HCT116 (cell line): ENCODE results near the gene SPAG8. TPM values are rescaled to one million over a fixed set of nuclear protein-coding genes. Genes with fewer than 3 reads are reported as not detected.

Experiments
- ATAC-seq: fragments of 200-7000 bp; cut with Tn5 transposase; 2 replicates; pipeline ENCODE4 v1.9.1; 2020; ENCODE audit warnings: mild to moderate bottlenecking, moderate library complexity
- BruUV-seq: library from RNA; stranded (reverse); fragments of 400-500 nt; replicated peaks from 2 replicates; lab custom pipeline; 2021; lab: Mats Ljungman, UMichigan
- CTCF ChIA-PET: fragments of 300-600 bp; sonication (Branson Sonifier 250); formaldehyde crosslinking; loops from one replicate; lab custom pipeline; 2021; ENCODE audit warnings: antibody characterized with exemption; lab: Charles Lee
- POLR2A ChIA-PET: fragments of 300-600, 350-600 bp; sonication (Branson Sonifier 250); formaldehyde crosslinking; loops from one replicate; lab custom pipeline; 2021; ENCODE audit warnings: antibody characterized with exemption; lab: Charles Lee
- RAD21 ChIA-PET, 2 experiments: fragments of 300-600 bp; sonication (Branson Sonifier 250); formaldehyde crosslinking; loops; one replicate each; lab custom pipeline; 2023; ENCODE audit warnings: low total read pairs in 2 of 2; ENCODE audit not compliant: uncharacterized antibody in 2 of 2, unreplicated experiment in 2 of 2, low non-redundant PET in 1 of 2; lab: Charles Lee
- DNase-seq: peaks from one replicate; pipeline ENCODE4 v3.0.0-alpha.2; 2010; ENCODE audit warnings: low read depth, low spot score
- H2AFZ ChIP-seq: fragments of 200-600 bp; shearing (Covaris generic), sonication (generic); 2 replicates; pipeline ENCODE4 v1.6.1; 2017; ENCODE audit warnings: low read depth, mixed run types, mixed read lengths, antibody characterized with exemption, low read length; ENCODE audit not compliant: poor library complexity, severe bottlenecking
- H3K27ac ChIP-seq: 2 replicates; pipeline ENCODE4 v1.5.1; 2012; ENCODE audit warnings: low read depth, low read length
- H3K27me3 ChIP-seq: fragments of 200-600 bp; sonication (generic); 2 replicates; pipeline ENCODE4 v1.6.1; 2016; ENCODE audit warnings: mixed run types, low read length, mixed read lengths; ENCODE audit not compliant: insufficient read depth
- H3K36me3 ChIP-seq, 2 experiments: fragments of 200-500 bp in 1 of 2; fragments of 200-600 bp in 1 of 2; sonication (Bioruptor generic) in 1 of 2; sonication (generic) in 1 of 2; 2 replicates each; pipeline versions ENCODE4 v1.5.1 to v1.6.1; 2014 to 2016; ENCODE audit warnings: low read length in 2 of 2, inconsistent platforms in 1 of 2, mixed read lengths in 1 of 2, mixed run types in 1 of 2; ENCODE audit not compliant: insufficient read depth in 2 of 2, control insufficient read depth in 1 of 2
- H3K4me1 ChIP-seq, 2 experiments: fragments of 200-600 bp in 1 of 2; sonication (generic) in 1 of 2; 2 replicates each; pipeline versions ENCODE4 v1.5.1 to v1.6.1; 2012 to 2017; ENCODE audit warnings: low read length in 2 of 2, inconsistent platforms in 1 of 2, mild to moderate bottlenecking in 1 of 2, mixed read lengths in 1 of 2, mixed run types in 1 of 2, moderate library complexity in 1 of 2; ENCODE audit not compliant: insufficient read depth in 2 of 2, control insufficient read depth in 1 of 2
- H3K4me2 ChIP-seq: fragments of 200-600 bp; sonication (generic); 2 replicates; pipeline ENCODE4 v1.6.1; 2017; ENCODE audit warnings: mixed run types, low read length, mixed read lengths
- H3K4me3 ChIP-seq, 2 experiments: fragments of 200-600 bp in 1 of 2; sonication (generic) in 1 of 2; replicated peaks in 1 of 2; 2 replicates each; pipeline ENCODE4 v1.5.1; 2011 to 2016; ENCODE audit warnings: low read length in 2 of 2, control low read depth in 1 of 2, low read depth in 1 of 2, mild to moderate bottlenecking in 1 of 2, mixed read lengths in 1 of 2, mixed run types in 1 of 2
- H3K79me2 ChIP-seq: fragments of 200-600 bp; sonication (generic); 2 replicates; pipeline ENCODE4 v1.6.1; 2017; ENCODE audit warnings: mild to moderate bottlenecking, mixed run types, low read length, moderate library complexity, mixed read lengths; ENCODE audit not compliant: insufficient read depth
- H3K9ac ChIP-seq: fragments of 200-600 bp; sonication (generic); 2 replicates; pipeline ENCODE4 v1.6.1; 2016; ENCODE audit warnings: low read length, mixed read lengths
- H3K9me2 ChIP-seq: fragments of 200-600 bp; sonication (generic), shearing (Covaris generic); 2 replicates; pipeline ENCODE4 v1.6.1; 2017; ENCODE audit warnings: mixed run types, mild to moderate bottlenecking, moderate library complexity; ENCODE audit not compliant: insufficient read depth
- H3K9me3 ChIP-seq, 2 experiments: fragments of 200-500 bp in 1 of 2; fragments of 200-600 bp in 1 of 2; sonication (Bioruptor generic) in 1 of 2; sonication (generic) in 1 of 2; 2 replicates each; pipeline ENCODE4 v1.6.1; 2014 to 2017; ENCODE audit warnings: low read length in 2 of 2, mixed read lengths in 2 of 2, inconsistent platforms in 1 of 2, low read depth in 1 of 2, mild to moderate bottlenecking in 1 of 2, mixed run types in 1 of 2, moderate library complexity in 1 of 2; ENCODE audit not compliant: control insufficient read depth in 1 of 2, insufficient read depth in 1 of 2
- H4K20me1 ChIP-seq: fragments of 200-600 bp; sonication (generic), shearing (Covaris generic); 2 replicates; pipeline ENCODE4 v1.6.1; 2017; ENCODE audit warnings: mixed run types, mild to moderate bottlenecking, moderate library complexity; ENCODE audit not compliant: insufficient read depth
- CBX3 ChIP-seq: IDR thresholded peaks from 2 replicates; pipeline ENCODE4 v1.6.1; 2012; ENCODE audit warnings: low read depth
- CEBPB ChIP-seq: IDR thresholded peaks from 2 replicates; pipeline ENCODE4 v1.6.1; 2012; ENCODE audit warnings: low read depth
- EGR1 ChIP-seq: IDR thresholded peaks from 2 replicates; pipeline ENCODE4 v1.6.1; 2012; ENCODE audit warnings: low read depth
- ELF1 ChIP-seq: IDR thresholded peaks from 2 replicates; pipeline ENCODE4 v1.6.1; 2012; ENCODE audit warnings: low read depth, borderline replicate concordance
- EZH2phosphoT487 ChIP-seq: fragments of 200-600 bp; IDR thresholded peaks from 2 replicates; pipeline ENCODE4 v1.6.1; 2018; ENCODE audit warnings: antibody characterized with exemption, borderline replicate concordance
- FOSL1 ChIP-seq: IDR thresholded peaks from 2 replicates; pipeline ENCODE4 v1.6.1; 2012; ENCODE audit warnings: low read depth
- JUND ChIP-seq: IDR thresholded peaks from 2 replicates; pipeline ENCODE4 v1.6.1; 2012
- POLR2A ChIP-seq: IDR thresholded peaks from 2 replicates; pipeline ENCODE4 v1.7.0; 2011; ENCODE audit warnings: borderline replicate concordance; ENCODE audit not compliant: insufficient read depth, insufficient read length; ENCODE audit errors: extremely low read depth
- RAD21 ChIP-seq: IDR thresholded peaks from 2 replicates; pipeline ENCODE4 v1.6.1; 2012; ENCODE audit warnings: low read depth, mild to moderate bottlenecking
- SIN3A ChIP-seq: IDR thresholded peaks from 2 replicates; pipeline ENCODE4 v1.6.1; 2012; ENCODE audit warnings: low read depth
- SP1 ChIP-seq: IDR thresholded peaks from 2 replicates; pipeline ENCODE4 v1.6.1; 2012; ENCODE audit warnings: low read depth
- SRF ChIP-seq: IDR thresholded peaks from 2 replicates; pipeline ENCODE4 v1.6.1; 2012; ENCODE audit warnings: low read depth
- TCF7L2 ChIP-seq: IDR thresholded peaks from 2 replicates; pipeline ENCODE4 v1.7.0; 2011; ENCODE audit warnings: borderline replicate concordance, inconsistent platforms; ENCODE audit not compliant: insufficient read depth, insufficient read length; ENCODE audit errors: extremely low read depth
- YY1 ChIP-seq: IDR thresholded peaks from 2 replicates; pipeline ENCODE4 v1.6.1; 2011; ENCODE audit warnings: low read length, low read depth, moderate library complexity, mild to moderate bottlenecking; ENCODE audit not compliant: insufficient replicate concordance; ENCODE audit errors: extremely low read depth
- ZFX ChIP-seq: fragments of 450-650 bp; IDR thresholded peaks from 2 replicates; pipeline ENCODE4 v1.6.1; 2017
- intact Hi-C: fragments of 100-400 bp; cut with micrococcal nuclease; formaldehyde crosslinking; loops from 2 replicates; pipeline ENCODE4 v1.10.0; 2022
- total RNA-seq: library from RNA; stranded (reverse); gene quantifications from one replicate; pipeline ENCODE4 v1.2.1, GENCODE V29; 2021; ENCODE audit not compliant: unreplicated experiment
- TF ChIP-seq, protein P1 (sequence below): IDR thresholded peaks from 2 replicates; pipeline ENCODE4 v1.6.1; 2012
- TF ChIP-seq, protein P2 (sequence below): IDR thresholded peaks from 2 replicates; pipeline ENCODE4 v1.6.1; 2012; ENCODE audit warnings: low read depth
- TF ChIP-seq, protein P3 (sequence below): IDR thresholded peaks from 2 replicates; pipeline ENCODE4 v1.6.1; 2011; ENCODE audit warnings: mild to moderate bottlenecking, low read length, moderate library complexity; ENCODE audit not compliant: insufficient replicate concordance; ENCODE audit errors: extremely low read depth
- TF ChIP-seq, protein P4 (sequence below): IDR thresholded peaks from 2 replicates; pipeline ENCODE4 v1.6.1; 2012
- TF ChIP-seq, protein P5 (sequence below), 3 experiments: fragments of 200-600 bp in 1 of 3; sonication (generic) in 1 of 3; IDR thresholded peaks in 2 of 3; conservative IDR thresholded peaks in 1 of 3; 2 replicates each; pipeline ENCODE4 v1.5.1; 2012 to 2017; ENCODE audit warnings: low read depth in 2 of 3, low read length in 2 of 3, antibody characterized with exemption in 1 of 3, borderline replicate concordance in 1 of 3, control low read depth in 1 of 3, mild to moderate bottlenecking in 1 of 3, mixed read lengths in 1 of 3, mixed run types in 1 of 3, moderate library complexity in 1 of 3; ENCODE audit not compliant: insufficient read depth in 1 of 3

Gene SPAG8
- total RNA-seq, 1 experiment from 2014 or later, result 0.39 TPM

DNA sequence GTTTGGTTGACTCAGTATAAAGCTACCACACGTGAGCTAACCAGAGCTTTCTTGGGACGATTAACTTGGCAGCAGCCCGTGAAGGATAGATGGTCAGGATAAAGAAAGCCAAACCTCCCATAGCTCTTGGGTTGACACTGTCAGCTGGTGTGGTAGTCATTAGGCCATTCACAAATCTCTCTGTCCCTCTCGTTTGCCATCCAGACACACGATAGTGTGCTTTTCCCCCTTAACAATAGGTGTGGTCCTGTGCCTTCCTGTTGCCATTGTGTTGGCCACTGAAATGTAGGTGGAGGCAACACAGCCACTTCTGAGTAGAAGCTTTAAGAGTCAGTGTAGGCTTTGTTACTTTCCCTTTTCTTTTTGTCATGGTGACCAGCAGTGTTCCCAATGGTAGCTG, 46.4 kb upstream of the SPAG8 start:
- H2AFZ ChIP-seq, result no peak overlapping the region
- TF ChIP-seq POLR2A (no peak), YY1 (no peak), EZH2phosphoT487 (no peak), CBX3 (no peak), SRF (no peak), EGR1 (no peak), ZFX (no peak), ELF1 (no peak), CEBPB (no peak), TCF7L2 (no peak), RAD21 (no peak), SP1 (no peak), FOSL1 (no peak), SIN3A (no peak), JUND (no peak)
- TF ChIP-seq, protein P1, sequence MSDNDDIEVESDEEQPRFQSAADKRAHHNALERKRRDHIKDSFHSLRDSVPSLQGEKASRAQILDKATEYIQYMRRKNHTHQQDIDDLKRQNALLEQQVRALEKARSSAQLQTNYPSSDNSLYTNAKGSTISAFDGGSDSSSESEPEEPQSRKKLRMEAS, result no peak
- TF ChIP-seq, protein P2, sequence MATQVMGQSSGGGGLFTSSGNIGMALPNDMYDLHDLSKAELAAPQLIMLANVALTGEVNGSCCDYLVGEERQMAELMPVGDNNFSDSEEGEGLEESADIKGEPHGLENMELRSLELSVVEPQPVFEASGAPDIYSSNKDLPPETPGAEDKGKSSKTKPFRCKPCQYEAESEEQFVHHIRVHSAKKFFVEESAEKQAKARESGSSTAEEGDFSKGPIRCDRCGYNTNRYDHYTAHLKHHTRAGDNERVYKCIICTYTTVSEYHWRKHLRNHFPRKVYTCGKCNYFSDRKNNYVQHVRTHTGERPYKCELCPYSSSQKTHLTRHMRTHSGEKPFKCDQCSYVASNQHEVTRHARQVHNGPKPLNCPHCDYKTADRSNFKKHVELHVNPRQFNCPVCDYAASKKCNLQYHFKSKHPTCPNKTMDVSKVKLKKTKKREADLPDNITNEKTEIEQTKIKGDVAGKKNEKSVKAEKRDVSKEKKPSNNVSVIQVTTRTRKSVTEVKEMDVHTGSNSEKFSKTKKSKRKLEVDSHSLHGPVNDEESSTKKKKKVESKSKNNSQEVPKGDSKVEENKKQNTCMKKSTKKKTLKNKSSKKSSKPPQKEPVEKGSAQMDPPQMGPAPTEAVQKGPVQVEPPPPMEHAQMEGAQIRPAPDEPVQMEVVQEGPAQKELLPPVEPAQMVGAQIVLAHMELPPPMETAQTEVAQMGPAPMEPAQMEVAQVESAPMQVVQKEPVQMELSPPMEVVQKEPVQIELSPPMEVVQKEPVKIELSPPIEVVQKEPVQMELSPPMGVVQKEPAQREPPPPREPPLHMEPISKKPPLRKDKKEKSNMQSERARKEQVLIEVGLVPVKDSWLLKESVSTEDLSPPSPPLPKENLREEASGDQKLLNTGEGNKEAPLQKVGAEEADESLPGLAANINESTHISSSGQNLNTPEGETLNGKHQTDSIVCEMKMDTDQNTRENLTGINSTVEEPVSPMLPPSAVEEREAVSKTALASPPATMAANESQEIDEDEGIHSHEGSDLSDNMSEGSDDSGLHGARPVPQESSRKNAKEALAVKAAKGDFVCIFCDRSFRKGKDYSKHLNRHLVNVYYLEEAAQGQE, result no peak
- TF ChIP-seq, protein P3, sequence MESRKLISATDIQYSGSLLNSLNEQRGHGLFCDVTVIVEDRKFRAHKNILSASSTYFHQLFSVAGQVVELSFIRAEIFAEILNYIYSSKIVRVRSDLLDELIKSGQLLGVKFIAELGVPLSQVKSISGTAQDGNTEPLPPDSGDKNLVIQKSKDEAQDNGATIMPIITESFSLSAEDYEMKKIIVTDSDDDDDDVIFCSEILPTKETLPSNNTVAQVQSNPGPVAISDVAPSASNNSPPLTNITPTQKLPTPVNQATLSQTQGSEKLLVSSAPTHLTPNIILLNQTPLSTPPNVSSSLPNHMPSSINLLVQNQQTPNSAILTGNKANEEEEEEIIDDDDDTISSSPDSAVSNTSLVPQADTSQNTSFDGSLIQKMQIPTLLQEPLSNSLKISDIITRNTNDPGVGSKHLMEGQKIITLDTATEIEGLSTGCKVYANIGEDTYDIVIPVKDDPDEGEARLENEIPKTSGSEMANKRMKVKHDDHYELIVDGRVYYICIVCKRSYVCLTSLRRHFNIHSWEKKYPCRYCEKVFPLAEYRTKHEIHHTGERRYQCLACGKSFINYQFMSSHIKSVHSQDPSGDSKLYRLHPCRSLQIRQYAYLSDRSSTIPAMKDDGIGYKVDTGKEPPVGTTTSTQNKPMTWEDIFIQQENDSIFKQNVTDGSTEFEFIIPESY, result no peak
- TF ChIP-seq, protein P4, sequence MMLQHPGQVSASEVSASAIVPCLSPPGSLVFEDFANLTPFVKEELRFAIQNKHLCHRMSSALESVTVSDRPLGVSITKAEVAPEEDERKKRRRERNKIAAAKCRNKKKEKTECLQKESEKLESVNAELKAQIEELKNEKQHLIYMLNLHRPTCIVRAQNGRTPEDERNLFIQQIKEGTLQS, result no peak
- TF ChIP-seq, protein P5, sequence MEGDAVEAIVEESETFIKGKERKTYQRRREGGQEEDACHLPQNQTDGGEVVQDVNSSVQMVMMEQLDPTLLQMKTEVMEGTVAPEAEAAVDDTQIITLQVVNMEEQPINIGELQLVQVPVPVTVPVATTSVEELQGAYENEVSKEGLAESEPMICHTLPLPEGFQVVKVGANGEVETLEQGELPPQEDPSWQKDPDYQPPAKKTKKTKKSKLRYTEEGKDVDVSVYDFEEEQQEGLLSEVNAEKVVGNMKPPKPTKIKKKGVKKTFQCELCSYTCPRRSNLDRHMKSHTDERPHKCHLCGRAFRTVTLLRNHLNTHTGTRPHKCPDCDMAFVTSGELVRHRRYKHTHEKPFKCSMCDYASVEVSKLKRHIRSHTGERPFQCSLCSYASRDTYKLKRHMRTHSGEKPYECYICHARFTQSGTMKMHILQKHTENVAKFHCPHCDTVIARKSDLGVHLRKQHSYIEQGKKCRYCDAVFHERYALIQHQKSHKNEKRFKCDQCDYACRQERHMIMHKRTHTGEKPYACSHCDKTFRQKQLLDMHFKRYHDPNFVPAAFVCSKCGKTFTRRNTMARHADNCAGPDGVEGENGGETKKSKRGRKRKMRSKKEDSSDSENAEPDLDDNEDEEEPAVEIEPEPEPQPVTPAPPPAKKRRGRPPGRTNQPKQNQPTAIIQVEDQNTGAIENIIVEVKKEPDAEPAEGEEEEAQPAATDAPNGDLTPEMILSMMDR (IDR thresholded peaks at IDR 0.05 in 2 of 3, conservative IDR thresholded peaks at IDR 0.05 in 1 of 3; ENCODE audit: borderline replicate concordance in 1 of 3, insufficient read depth in 1 of 3, low read depth in 2 of 3, low read length in 2 of 3), result no peak
- no peaks in the 10 kb centered on the region for H3K9me2 ChIP-seq
- H3K27me3 ChIP-seq, result peaks cover 3% of the 10 kb centered on the region; the same call in 1 of the 2 replicates
- ChIA-PET RAD21 (no interaction called here), CTCF (interaction anchor here (1.3 kb wide), 1 partner anchor 24 kb away, joined by 3 read pairs; no protein-coding TSS in a partner anchor), POLR2A (no interaction called here)
- intact Hi-C loops, result no loop called here
- H3K79me2 ChIP-seq, result no peaks in the 10 kb centered on the region
- H3K4me1 ChIP-seq, result no peaks in the 10 kb centered on the region
- H3K9ac ChIP-seq, result no peak overlapping the region
- no peaks in the 10 kb centered on the region for H4K20me1 ChIP-seq
- H3K36me3 ChIP-seq, result no peaks in the 10 kb centered on the region
- DNase-seq (no peak), ATAC-seq (no peak)
- no peak overlapping the region for H3K4me3 ChIP-seq
- no peak overlapping the region for H3K4me2 ChIP-seq
- no peak overlapping the region for H3K27ac ChIP-seq
- BruUV-seq, result no TSS peak
- H3K9me3 ChIP-seq, result no peaks in the 10 kb centered on the region
